Erythroblast (primary cell): Measurements from ENCODE around the gene NSD2.

Experiments
- GATA1 ChIP-seq: IDR thresholded peaks from 2 replicates; pipeline ENCODE4 v1.6.1; 2011; ENCODE audit warnings: low read depth, mild to moderate bottlenecking, control low read depth, low read length, moderate library complexity
- POLR2A ChIP-seq: IDR thresholded peaks from 2 replicates; pipeline ENCODE4 v1.6.1; 2011; ENCODE audit warnings: mild to moderate bottlenecking, low read length

DNA sequence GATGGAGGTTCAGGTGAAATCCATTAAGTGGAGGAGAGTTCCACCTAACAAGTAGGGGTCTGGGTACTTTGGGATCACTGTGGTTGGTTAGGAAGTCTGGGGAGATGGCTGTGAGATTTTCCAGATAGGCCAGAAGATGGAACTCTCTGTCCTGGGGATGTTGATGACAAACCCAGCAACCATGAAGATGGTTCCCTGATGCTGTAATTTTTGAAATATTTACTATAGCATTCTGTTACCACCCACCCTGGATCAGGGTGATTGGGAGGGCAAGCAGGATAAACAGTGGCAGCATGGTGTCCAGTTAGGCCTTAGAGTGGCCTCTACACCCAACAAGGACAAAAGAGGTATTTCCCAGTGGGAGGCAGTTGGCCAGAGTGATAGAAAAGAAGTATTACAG is 153.5 kb downstream of the NSD2 start:
- TF ChIP-seq POLR2A (no peak), GATA1 (no peak)
